ENCODE measurements around the gene SLC39A10.

DNA sequence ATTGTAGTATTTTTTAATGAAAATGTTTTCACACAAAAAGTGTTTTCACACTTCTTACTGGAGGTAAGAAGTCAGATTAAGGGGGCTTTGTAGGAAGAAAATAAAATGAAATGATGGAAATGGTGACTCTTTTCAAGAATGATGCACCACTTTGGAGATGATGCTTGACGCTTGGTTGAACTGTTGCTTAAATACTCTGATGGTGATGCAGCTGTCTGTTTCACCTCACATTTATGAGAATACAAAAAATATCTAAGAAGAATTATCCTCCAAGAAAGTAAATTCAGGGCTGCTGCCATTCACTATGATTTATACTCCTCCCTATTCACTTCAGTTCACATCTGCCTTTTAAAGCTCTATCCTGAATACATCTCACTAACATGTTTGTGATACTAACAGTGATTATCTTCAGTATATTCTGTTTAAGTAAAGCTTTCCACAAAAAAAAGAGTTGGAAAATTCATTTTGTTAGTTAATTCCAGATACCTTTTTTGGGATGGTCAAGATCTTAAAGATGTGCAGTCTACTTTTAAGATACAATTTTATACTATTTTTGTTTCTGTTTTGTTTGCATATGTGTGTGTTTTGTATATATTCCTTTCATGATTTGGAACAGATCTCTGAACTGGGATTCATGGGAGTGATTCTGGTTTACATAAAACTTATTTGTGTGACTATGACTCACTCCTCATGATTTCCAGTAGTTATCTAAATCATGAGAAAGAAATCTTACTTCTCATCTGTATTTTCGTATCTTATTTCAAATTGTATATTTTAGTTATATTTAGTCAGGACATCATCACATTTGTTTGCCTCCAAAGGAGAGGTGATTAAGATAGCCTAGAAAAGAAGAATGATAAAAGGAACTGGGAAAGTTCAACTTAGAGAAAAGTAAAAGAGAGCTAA lies 53.1 kb downstream of the SLC39A10 start:
- no peak for TF ChIP-seq CTCF (IDR thresholded peaks at IDR 0.05; ENCODE audit: low read length)
- TF ChIP-seq EZH2 (optimal IDR thresholded peaks at IDR 0.05; ENCODE audit: low read depth, low read length): no peak
- no peak for TF ChIP-seq EZH2phosphoT487 (IDR thresholded peaks at IDR 0.05; ENCODE audit: low read length)

Data from MM.1S (cell line).